Fibroblast of mammary gland (primary cell): Measurements from ENCODE around the gene DESI1.

Experiments
- DNase-seq: peaks from one replicate; pipeline ENCODE4 v3.0.0-alpha.2; 2010; ENCODE audit warnings: low read depth
- H3K4me3 ChIP-seq: 2 replicates; pipeline ENCODE4 v1.5.1; 2011; ENCODE audit warnings: low read depth, mild to moderate bottlenecking, low read length, moderate library complexity; ENCODE audit not compliant: control insufficient read depth
- TF ChIP-seq, protein P1 (sequence below): conservative IDR thresholded peaks from 2 replicates; pipeline ENCODE4 v1.5.1; 2011; ENCODE audit warnings: low read depth, low read length, inconsistent platforms; ENCODE audit not compliant: control insufficient read depth, insufficient read depth

The DESI1 gene

DNA sequence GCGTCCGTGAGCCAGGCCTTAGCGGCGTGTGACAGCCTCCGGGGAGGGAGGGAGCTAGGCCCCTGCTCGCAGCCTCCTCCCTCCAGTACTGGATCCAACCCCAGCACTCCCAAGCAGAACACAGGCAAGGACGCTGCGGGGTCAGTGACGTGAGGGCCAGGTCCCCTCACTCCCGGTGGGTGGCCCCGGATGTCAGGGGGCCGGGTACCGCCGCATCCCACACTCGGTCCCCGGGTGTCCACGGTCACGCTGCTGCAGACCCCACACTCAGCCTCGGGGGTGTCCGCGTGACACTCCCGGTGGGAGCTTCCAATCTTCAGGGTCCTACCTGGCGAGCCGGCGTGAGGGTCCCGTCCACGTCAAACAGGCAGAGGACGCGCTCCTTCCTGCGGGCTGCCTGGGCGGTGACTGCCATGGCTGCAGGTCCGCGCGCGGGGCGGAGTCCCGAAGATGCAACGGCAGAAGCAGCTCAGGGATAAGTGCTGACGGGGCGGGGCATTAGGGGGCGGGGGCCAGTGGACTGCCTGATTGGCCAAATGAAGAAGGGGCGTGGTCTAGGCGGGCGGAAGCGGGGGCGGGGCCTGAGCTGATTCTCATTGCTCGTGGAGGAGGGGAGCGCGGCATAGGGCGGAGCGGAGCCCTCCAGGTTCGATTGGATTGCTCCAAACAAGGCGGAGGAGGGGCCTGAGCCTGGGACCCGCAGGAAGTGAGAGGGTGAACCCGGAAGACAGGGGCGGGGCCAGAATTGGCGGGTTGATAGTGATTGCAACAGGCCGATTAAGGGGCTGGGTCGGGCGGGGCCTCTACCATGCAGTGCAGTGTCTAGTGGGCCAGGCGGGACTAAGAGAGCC, 31.2 kb downstream of the DESI1 start, which contains the start of gene PMM1:
Gene PMM1, minus strand, starts transcription at position 450 of the 851 bp plus-strand sequence. Its CDS starts 35 bp downstream, at position 415.
- TF ChIP-seq, protein P1, sequence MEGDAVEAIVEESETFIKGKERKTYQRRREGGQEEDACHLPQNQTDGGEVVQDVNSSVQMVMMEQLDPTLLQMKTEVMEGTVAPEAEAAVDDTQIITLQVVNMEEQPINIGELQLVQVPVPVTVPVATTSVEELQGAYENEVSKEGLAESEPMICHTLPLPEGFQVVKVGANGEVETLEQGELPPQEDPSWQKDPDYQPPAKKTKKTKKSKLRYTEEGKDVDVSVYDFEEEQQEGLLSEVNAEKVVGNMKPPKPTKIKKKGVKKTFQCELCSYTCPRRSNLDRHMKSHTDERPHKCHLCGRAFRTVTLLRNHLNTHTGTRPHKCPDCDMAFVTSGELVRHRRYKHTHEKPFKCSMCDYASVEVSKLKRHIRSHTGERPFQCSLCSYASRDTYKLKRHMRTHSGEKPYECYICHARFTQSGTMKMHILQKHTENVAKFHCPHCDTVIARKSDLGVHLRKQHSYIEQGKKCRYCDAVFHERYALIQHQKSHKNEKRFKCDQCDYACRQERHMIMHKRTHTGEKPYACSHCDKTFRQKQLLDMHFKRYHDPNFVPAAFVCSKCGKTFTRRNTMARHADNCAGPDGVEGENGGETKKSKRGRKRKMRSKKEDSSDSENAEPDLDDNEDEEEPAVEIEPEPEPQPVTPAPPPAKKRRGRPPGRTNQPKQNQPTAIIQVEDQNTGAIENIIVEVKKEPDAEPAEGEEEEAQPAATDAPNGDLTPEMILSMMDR, result no peak
- peak within 1 kb of the TSS; percentile 90 for H3K4me3 ChIP-seq
- DNase-seq, result peak; percentile 99

- TF ChIP-seq, protein P1, result no peak
Observed at GRCh38 chr22:41587347-41587723, 33.5 kb downstream of the DESI1 start.

DNA sequence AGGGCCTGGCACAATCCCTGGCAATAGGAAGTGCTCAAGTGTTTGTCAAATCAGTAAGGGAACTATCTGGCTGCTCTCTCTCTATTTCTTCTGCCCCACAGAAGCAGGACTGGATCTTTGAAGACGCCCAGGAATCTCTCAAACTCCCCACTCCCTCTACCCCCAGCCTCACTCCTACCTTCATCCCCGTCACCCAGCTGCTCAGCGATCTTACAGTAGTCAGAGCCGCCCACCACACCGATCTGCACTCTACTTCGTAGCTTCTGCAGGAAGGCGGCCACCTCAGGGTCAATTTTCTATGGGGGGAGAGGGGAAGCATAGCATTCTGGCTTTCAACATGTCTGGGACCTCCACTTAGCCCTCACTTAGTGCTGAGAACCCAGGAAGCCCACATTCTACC, 34.9 kb downstream of the DESI1 start:
- no peak overlapping the region for H3K4me3 ChIP-seq
- TF ChIP-seq, protein P1, result no peak
- no peak for DNase-seq

More at GRCh38 chr22:41587347-41587723, 33.5 kb downstream of the DESI1 start:
- no peak for DNase-seq
- H3K4me3 ChIP-seq, result no peak overlapping the region

DNA sequence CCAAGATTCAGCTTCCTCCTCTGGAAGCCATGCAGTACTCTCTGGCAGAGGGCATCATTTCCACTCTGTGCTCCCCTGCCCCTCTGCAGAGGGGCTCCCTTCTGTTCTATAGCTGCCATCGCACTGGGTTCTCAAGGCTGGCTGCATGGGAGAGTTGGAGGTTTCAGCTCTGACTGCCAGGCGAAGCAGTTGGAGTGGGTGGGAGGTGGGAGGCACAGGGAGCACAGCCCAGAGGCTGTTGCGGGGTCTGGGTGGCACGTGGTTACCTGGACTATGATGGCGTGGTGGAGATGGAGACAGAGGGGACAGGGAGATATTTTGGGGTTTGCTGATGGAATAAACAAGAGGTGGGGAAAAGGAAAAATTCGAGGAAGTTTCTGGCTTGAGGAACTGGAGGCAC, 36.0 kb downstream of the DESI1 start:
- TF ChIP-seq, protein P1, result no peak
- no peak overlapping the region for H3K4me3 ChIP-seq
- no peak for DNase-seq

- H3K4me3 ChIP-seq, result no peak overlapping the region
- TF ChIP-seq, protein P1, result no peak
- DNase-seq, result no peak
Observed at GRCh38 chr22:41582694-41583093, 38.1 kb downstream of the DESI1 start.

GRCh38 chr22:41579997-41580355, 40.9 kb downstream of the DESI1 start:
- TF ChIP-seq, protein P1, result no peak
- DNase-seq, result no peak
- no peak overlapping the region for H3K4me3 ChIP-seq
